Measurements from ENCODE around the gene PANX2.

DNA sequence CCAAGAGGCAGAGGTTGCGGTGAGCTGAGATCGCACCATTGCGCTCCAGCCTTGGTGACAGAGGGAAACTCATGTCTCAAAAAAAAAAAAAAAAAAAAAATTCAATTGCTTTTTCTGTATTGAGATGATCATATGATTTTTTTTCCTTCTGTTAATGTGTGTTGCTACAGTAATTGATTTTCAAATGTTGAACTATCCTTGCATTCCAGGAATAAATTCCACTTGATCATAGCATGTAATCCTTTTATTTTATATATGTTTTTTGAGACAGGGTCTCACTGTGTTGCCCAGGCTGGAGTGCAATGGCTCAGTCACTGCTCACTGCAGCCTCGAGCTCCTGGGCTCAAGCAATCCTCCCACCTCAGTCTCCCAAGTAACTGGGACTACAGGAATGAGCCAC, 47.4 kb upstream of the PANX2 start:
- no peak for TF ChIP-seq POLR2A (IDR thresholded peaks at IDR 0.05; ENCODE audit: insufficient read depth in 1 of 2, low read depth in 2 of 2, low read length in 2 of 2)
- TF ChIP-seq SUZ12 (IDR thresholded peaks at IDR 0.05; ENCODE audit: low read depth, low read length), result no peak
- TF ChIP-seq ZNF10 (CRISPR knock-in tag; IDR thresholded peaks at IDR 0.05; ENCODE audit: borderline replicate concordance, low read depth), result no peak
- no peak for TF ChIP-seq RAD21 (CRISPR knock-in tag; IDR thresholded peaks at IDR 0.05)
- TF ChIP-seq, protein P1, sequence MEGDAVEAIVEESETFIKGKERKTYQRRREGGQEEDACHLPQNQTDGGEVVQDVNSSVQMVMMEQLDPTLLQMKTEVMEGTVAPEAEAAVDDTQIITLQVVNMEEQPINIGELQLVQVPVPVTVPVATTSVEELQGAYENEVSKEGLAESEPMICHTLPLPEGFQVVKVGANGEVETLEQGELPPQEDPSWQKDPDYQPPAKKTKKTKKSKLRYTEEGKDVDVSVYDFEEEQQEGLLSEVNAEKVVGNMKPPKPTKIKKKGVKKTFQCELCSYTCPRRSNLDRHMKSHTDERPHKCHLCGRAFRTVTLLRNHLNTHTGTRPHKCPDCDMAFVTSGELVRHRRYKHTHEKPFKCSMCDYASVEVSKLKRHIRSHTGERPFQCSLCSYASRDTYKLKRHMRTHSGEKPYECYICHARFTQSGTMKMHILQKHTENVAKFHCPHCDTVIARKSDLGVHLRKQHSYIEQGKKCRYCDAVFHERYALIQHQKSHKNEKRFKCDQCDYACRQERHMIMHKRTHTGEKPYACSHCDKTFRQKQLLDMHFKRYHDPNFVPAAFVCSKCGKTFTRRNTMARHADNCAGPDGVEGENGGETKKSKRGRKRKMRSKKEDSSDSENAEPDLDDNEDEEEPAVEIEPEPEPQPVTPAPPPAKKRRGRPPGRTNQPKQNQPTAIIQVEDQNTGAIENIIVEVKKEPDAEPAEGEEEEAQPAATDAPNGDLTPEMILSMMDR (CRISPR knock-in tag; IDR thresholded peaks at IDR 0.05), result no peak
- no peak for TF ChIP-seq ZNF501 (CRISPR knock-in tag; IDR thresholded peaks at IDR 0.05)
- TF ChIP-seq MED13 (CRISPR knock-in tag; IDR thresholded peaks at IDR 0.05), result no peak
- no peak for TF ChIP-seq FOXK1 (CRISPR knock-in tag; IDR thresholded peaks at IDR 0.05; ENCODE audit: borderline replicate concordance, low read depth)

Measured in HepG2 (cell line).